ENCODE data around the gene TEX13C. TPM values are rescaled to one million over a fixed set of nuclear protein-coding genes. Genes with fewer than 3 reads are reported as not detected.
"Not testable (repeated sequence)": the region's sequence is repeated elsewhere in the genome, so short reads cannot be mapped to it uniquely, and the experiment has no call there.

TEX13C gene
- total RNA-seq = not detected in 2 replicates

GRCh38 chrX:125319646-125320521 lies at the start of gene TEX13C:
Gene TEX13C, plus strand, starts transcription at chrX:125319871. Its CDS starts 249 bp downstream, at chrX:125320120.
- H3K4me1 Mint-ChIP-seq (ENCODE audit: low read depth) = no peaks in the 10 kb centered on the region
- H3K4me3 Mint-ChIP-seq = no peak within 1 kb of the TSS
- H3K27me3 Mint-ChIP-seq (ENCODE audit: insufficient read depth) = no peaks in the 10 kb centered on the region
- intact Hi-C loops (cut with micrococcal nuclease) = no loop called here
- H3K27ac Mint-ChIP-seq = no peak within 1 kb of the TSS
- no peaks in the 10 kb centered on the region for H3K36me3 Mint-ChIP-seq (ENCODE audit: low read depth)
- DNase-seq (ENCODE audit: low spot score) = no peak
- H3K9me3 Mint-ChIP-seq = no peaks in the 10 kb centered on the region

GRCh38 chrX:125287282-125287681 lies 32.4 kb upstream of the TEX13C start:
- Mint-ChIP-seq H3K36me3 (ENCODE audit: low read depth) (no peaks in the 10 kb centered on the region), H3K4me1 (ENCODE audit: low read depth) (no peaks in the 10 kb centered on the region), H3K9me3 (no peaks in the 10 kb centered on the region), H3K4me3 (no peak overlapping the region), H3K27ac (no peak overlapping the region), H3K27me3 (ENCODE audit: insufficient read depth) (no peaks in the 10 kb centered on the region)
- intact Hi-C loops (cut with micrococcal nuclease) = no loop called here
- no peak for DNase-seq (ENCODE audit: low spot score)

- Mint-ChIP-seq H3K36me3 (ENCODE audit: low read depth) (no peaks in the 10 kb centered on the region), H3K27me3 (ENCODE audit: insufficient read depth) (no peaks in the 10 kb centered on the region)
- intact Hi-C loops (cut with micrococcal nuclease) = no loop called here
Measured at GRCh38 chrX:125288343-125288742, 31.3 kb upstream of the TEX13C start.

DNA sequence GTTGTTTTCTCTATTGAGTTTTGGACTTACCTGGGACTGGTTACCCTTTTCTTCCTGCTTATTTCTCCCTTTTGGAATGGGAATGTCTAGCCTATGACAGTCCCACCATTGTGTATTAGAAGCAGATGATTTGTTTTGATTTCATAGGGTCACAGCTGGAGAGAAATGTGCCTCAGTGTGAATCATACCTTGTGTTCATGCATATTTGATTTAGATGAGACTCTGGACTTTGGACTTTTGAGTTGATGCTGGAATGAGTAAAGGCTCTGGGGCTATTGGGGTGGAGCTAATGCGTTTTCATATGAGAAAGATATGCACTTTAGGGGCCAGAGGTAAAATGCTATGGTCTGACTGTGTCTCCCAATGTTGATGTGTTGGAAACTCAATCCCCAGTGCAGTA lies 30.5 kb upstream of the TEX13C start:
- no peak overlapping the region for H3K4me3 Mint-ChIP-seq
- no peak overlapping the region for H3K27ac Mint-ChIP-seq
- H3K27me3 Mint-ChIP-seq (ENCODE audit: insufficient read depth) = no peaks in the 10 kb centered on the region
- H3K4me1 Mint-ChIP-seq (ENCODE audit: low read depth) = peaks cover 7% of the 10 kb centered on the region
- intact Hi-C loops (cut with micrococcal nuclease) = no loop called here
- H3K9me3 Mint-ChIP-seq = no peaks in the 10 kb centered on the region
- no peaks in the 10 kb centered on the region for H3K36me3 Mint-ChIP-seq (ENCODE audit: low read depth)
- DNase-seq (ENCODE audit: low spot score) = no peak

More at GRCh38 chrX:125288343-125288742, 31.3 kb upstream of the TEX13C start:
- DNase-seq (ENCODE audit: low spot score) = no peak
- no peaks in the 10 kb centered on the region for H3K9me3 Mint-ChIP-seq
- H3K27ac Mint-ChIP-seq = no peak overlapping the region
- H3K4me1 Mint-ChIP-seq (ENCODE audit: low read depth) = no peaks in the 10 kb centered on the region
- no peak overlapping the region for H3K4me3 Mint-ChIP-seq

GRCh38 chrX:125289920-125290319 lies 29.8 kb upstream of the TEX13C start:
- no peaks in the 10 kb centered on the region for H3K9me3 Mint-ChIP-seq
- DNase-seq (ENCODE audit: low spot score) = no peak
- no peaks in the 10 kb centered on the region for H3K27me3 Mint-ChIP-seq (ENCODE audit: insufficient read depth)
- intact Hi-C loops (cut with micrococcal nuclease) = loop anchor here (10.0 kb wide), 1 partner anchor 895 kb away; no protein-coding TSS in a partner anchor
- peaks cover 14% of the 10 kb centered on the region for H3K4me1 Mint-ChIP-seq (ENCODE audit: low read depth)
- H3K27ac Mint-ChIP-seq = no peak overlapping the region
- no peak overlapping the region for H3K4me3 Mint-ChIP-seq
- no peaks in the 10 kb centered on the region for H3K36me3 Mint-ChIP-seq (ENCODE audit: low read depth)

DNA sequence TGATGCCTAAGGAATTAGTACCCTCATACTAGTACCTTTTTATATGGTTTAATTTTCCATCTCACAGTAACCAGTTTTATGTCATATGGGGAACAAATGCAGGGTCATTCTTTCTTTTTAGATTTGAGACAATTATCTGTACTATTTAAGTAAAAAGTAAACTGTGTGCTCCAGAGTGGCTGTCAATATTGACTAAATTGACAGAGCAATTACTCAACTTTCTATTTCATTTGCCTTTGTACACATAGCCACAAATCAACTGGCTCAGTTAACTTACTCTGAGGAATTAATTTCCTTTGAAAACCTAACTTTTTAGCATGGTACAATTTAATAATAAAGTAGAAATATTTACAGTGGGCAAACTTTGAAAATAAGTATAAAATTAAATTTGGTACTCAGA lies 28.5 kb upstream of the TEX13C start:
- Mint-ChIP-seq H3K4me1 (ENCODE audit: low read depth) (peaks cover 18% of the 10 kb centered on the region), H3K36me3 (ENCODE audit: low read depth) (no peaks in the 10 kb centered on the region), H3K27me3 (ENCODE audit: insufficient read depth) (no peaks in the 10 kb centered on the region), H3K4me3 (no peak overlapping the region), H3K9me3 (no peaks in the 10 kb centered on the region), H3K27ac (no peak overlapping the region)
- intact Hi-C loops (cut with micrococcal nuclease) = loop anchor here (10.0 kb wide), 1 partner anchor 896 kb away; no protein-coding TSS in a partner anchor
- no peak for DNase-seq (ENCODE audit: low spot score)

DNA sequence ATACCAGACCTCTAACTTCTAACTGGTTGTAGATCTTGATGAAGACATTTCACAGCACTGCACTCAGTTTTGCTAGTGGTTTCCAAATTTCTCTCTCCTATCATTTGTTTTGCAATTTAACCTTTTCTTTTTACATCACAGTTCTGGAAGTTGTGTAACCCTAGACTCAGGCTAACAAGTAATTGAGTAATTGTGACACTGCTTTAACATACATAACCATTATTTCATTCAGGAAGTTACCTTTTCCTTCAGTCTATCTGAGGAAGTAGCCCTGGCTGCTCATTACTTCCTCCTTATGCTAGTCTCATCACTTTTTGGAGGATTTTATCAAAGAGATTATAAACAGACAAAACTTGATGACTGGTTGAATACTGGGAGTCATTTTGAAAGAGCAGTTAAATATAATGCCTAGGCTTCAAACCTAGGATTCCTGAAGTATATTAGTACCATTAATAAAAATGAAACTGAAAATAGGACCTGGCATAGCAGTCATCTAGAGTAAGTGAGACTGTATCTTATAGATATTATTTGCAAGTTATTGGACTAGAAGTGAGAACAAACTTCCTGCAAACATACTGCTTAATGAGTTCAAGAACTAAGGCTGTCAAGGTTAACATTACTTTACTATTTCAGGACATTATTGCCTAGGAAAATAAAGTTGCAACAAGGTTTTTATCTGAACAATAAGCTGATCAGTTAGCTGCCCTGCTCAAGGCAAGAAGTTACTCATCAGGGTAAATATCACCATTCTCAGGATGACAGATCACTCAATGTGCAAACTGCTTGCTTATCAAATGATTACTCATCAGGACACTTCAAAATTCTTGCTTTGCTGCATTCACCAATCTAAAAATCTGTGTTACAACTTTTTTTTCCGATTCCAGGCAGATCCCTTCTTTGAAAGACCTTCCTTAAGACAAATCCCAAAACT lies 25.6 kb upstream of the TEX13C start:
- no peak for DNase-seq (ENCODE audit: low spot score)
- no peaks in the 10 kb centered on the region for H3K36me3 Mint-ChIP-seq (ENCODE audit: low read depth)
- peak overlapping the region; percentile 61 for H3K27ac Mint-ChIP-seq
- H3K4me1 Mint-ChIP-seq (ENCODE audit: low read depth) = peaks cover 18% of the 10 kb centered on the region
- no peaks in the 10 kb centered on the region for H3K9me3 Mint-ChIP-seq
- intact Hi-C loops (cut with micrococcal nuclease) = loop anchor here (2.0 to 10.0 kb wide), 2 partner anchors 899 to 1077 kb away; no protein-coding TSS in a partner anchor
- no peaks in the 10 kb centered on the region for H3K27me3 Mint-ChIP-seq (ENCODE audit: insufficient read depth)
- H3K4me3 Mint-ChIP-seq = no peak overlapping the region

DNA sequence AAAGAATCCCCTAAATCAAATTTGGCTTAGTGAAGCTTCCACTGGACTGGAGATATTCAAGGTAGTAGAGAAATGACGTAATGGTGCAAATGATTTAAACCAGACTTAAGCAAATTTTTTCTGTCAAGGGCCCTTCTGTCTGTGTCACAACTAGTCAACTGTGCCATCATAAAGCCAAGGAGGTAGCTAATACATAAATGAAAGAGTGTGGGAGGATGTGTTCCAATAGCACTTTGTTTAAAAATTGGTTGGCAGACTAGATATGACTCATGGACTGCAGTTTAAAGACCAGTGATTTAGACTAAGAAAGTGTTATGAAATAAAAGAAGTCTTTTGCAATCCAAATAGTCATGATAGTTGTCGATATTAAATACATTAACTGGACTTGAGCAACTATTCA lies 24.3 kb upstream of the TEX13C start:
- Mint-ChIP-seq H3K27me3 (ENCODE audit: insufficient read depth) (no peaks in the 10 kb centered on the region), H3K4me1 (ENCODE audit: low read depth) (peaks cover 18% of the 10 kb centered on the region), H3K36me3 (ENCODE audit: low read depth) (no peaks in the 10 kb centered on the region), H3K27ac (peak overlapping the region; percentile 61), H3K9me3 (no peaks in the 10 kb centered on the region), H3K4me3 (peak overlapping the region; percentile 3)
- DNase-seq (ENCODE audit: low spot score) = no peak
- intact Hi-C loops (cut with micrococcal nuclease) = loop anchor here (2.0 to 10.0 kb wide), 4 partner anchors 901 to 1333 kb away; partner anchors contain the start of genes SH2D1A and STAG2

GRCh38 chrX:125298871-125299270 lies 20.8 kb upstream of the TEX13C start:
- DNase-seq (ENCODE audit: low spot score) = no peak
- Mint-ChIP-seq H3K4me1 (ENCODE audit: low read depth) (peaks cover 15% of the 10 kb centered on the region), H3K9me3 (no peaks in the 10 kb centered on the region), H3K27ac (no peak overlapping the region), H3K27me3 (ENCODE audit: insufficient read depth) (no peaks in the 10 kb centered on the region), H3K4me3 (no peak overlapping the region), H3K36me3 (ENCODE audit: low read depth) (no peaks in the 10 kb centered on the region)
- intact Hi-C loops (cut with micrococcal nuclease) = loop anchor here (5.0 to 10.0 kb wide), 3 partner anchors 904 to 1337 kb away; partner anchors contain the start of genes SH2D1A and STAG2

DNA sequence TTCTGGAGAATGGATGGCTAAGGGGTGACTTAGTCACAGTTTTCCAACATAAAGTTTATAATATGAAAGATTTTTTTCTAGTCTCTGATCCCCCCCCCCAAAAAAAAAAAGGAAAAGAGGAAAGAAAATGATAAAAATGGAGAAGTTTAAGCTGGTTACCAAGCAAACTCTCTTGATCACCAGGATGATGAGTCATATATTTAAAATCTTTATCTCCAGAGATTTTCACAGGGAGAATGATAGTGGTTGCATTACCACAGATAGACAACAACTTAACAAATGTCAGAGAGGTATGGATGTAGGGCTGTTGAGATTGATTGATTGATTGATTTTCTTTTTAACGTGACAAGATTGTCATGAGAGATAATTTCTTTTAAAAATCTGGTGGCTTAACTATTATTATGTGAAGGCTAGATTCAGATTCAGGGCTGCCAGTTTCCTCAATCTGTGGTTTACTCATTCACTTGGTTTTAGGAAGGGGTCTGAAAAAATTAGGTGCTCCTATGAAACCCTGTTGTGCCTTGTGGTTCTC lies 13.3 kb upstream of the TEX13C start:
- intact Hi-C loops (cut with micrococcal nuclease) = no loop called here
- DNase-seq (ENCODE audit: low spot score) = no peak
- no peak overlapping the region for H3K27ac Mint-ChIP-seq
- H3K27me3 Mint-ChIP-seq (ENCODE audit: insufficient read depth) = no peaks in the 10 kb centered on the region
- no peaks in the 10 kb centered on the region for H3K4me1 Mint-ChIP-seq (ENCODE audit: low read depth)
- no peak overlapping the region for H3K4me3 Mint-ChIP-seq
- no peaks in the 10 kb centered on the region for H3K36me3 Mint-ChIP-seq (ENCODE audit: low read depth)
- no peaks in the 10 kb centered on the region for H3K9me3 Mint-ChIP-seq

GRCh38 chrX:125308653-125309052 lies 11.0 kb upstream of the TEX13C start:
- no peaks in the 10 kb centered on the region for H3K36me3 Mint-ChIP-seq (ENCODE audit: low read depth)
- no peak for DNase-seq (ENCODE audit: low spot score)
- H3K27me3 Mint-ChIP-seq (ENCODE audit: insufficient read depth) = no peaks in the 10 kb centered on the region
- no peak overlapping the region for H3K27ac Mint-ChIP-seq
- H3K9me3 Mint-ChIP-seq = no peaks in the 10 kb centered on the region
- intact Hi-C loops (cut with micrococcal nuclease) = no loop called here
- H3K4me1 Mint-ChIP-seq (ENCODE audit: low read depth) = no peaks in the 10 kb centered on the region
- H3K4me3 Mint-ChIP-seq = no peak overlapping the region

DNA sequence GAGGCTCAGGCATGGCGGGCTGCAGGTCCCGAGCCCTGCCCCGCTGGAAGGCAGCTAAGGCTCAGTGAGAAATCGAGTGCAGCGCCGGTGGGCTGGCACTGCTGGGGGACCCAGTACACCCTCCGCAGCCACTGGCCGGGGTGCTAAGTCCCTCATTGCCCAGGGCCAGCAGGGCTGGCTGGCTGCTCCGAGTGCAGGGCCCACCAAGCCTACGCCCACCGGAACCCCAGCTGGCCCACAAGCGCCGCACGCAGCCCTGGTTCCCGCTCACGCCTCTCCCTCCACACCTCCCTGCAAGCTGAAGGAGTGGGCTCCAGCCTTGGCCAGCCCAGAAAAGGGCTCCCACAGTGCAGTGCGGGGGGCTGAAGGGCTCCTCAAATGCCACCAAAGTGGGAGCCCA lies 505 bp upstream of the TEX13C start:
- intact Hi-C loops (cut with micrococcal nuclease); H3K27me3 Mint-ChIP-seq (ENCODE audit: insufficient read depth); H3K36me3 Mint-ChIP-seq (ENCODE audit: low read depth); DNase-seq (ENCODE audit: low spot score); H3K27ac Mint-ChIP-seq; H3K4me1 Mint-ChIP-seq (ENCODE audit: low read depth); H3K4me3 Mint-ChIP-seq; H3K9me3 Mint-ChIP-seq: not testable (repeated sequence)
